Measurements from ENCODE around the gene CABP7.
"Not testable (repeated sequence)": the region's sequence is repeated elsewhere in the genome, so short reads cannot be mapped to it uniquely, and the experiment has no call there.

The CABP7 gene

GRCh38 chr22:29753808-29754657 lies 34.2 kb downstream of the CABP7 start:
- Histone ChIP-seq H3K4me3 (no peak overlapping the region), H3K27ac (no peak overlapping the region)
- no peak for TF ChIP-seq CTCF (IDR thresholded peaks at IDR 0.05)
- no peak for DNase-seq (ENCODE audit: low spot score)

DNA sequence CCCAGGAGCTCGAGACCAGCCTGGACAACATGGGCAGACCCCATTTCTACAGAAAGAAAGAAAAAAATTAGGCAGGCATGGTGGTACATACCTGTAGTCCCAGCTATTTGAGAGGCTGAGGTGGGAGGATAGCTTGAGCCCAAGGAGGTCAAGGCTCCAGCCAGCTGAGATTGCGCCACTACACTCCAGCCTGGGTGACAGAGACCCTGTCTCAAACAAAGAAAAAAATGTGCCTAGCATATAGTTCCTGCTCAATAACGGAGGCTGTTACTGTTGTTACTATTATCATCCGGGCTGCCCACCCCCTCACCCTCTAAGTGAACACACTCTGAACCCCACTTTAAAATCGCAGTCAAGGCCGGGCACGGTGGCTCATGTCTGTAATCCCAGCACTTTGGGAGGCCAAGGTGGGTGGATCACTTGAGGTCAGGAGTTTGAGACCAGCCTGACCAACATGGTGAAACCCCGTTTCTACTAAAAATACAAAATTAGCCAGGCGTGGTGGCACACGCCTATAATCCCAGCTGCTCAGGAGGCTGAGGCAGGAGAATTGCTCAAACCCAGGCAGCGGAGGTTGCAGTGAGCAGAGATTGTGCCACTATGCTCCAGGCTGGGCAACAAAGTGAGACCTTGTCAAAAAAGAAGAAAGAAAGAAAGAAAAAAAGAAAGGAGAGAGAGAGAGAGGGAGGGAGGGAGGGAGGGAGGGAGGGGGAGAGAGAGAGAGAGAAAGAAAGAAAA lies 35.0 kb downstream of the CABP7 start:
- H3K4me3 ChIP-seq; DNase-seq (ENCODE audit: low spot score); H3K27ac ChIP-seq: not testable (repeated sequence)

DNA sequence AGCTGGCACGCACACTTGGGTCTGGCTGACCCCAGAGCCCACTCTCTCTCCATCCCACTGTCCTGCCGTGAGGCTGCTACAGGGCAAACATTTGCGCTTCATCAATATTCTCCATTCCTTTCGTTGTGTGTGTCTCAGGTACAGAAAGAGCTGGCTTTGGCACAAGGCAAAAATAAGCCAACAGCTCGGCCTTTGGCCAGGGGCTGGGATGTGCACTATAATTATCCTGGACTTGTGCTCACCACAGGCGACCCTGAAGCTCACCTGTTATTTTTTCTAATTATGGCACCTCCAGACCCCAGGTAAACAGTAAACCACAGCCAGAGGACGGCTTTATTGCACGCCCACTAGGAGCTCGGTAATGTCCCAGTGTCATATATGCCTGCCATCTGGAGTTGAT lies 36.1 kb downstream of the CABP7 start:
- no peak for DNase-seq (ENCODE audit: low spot score)
- TF ChIP-seq CTCF (IDR thresholded peaks at IDR 0.05), result no peak
- no peak overlapping the region for H3K27ac ChIP-seq

DNA sequence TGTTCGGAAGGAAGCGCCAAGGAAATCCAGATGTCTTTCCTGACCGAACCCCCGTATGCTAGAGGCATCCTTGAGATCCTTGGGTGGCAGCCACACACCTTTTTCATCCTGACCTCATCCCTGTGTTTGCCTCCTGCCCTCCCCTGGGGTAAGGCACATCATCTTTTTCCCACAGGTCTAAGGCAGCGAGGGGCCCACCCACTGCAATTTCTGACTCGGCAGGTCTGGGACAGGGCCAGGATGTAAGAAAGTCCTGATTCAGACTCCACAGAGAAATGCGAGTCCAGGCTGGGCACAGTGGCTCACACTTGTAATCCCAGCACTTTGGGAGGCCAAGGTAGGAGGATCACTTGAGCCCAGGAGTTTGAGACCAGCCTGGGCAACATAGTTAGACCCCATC lies 36.5 kb downstream of the CABP7 start:
- DNase-seq (ENCODE audit: low spot score), result no peak
- Histone ChIP-seq H3K27ac (no peak overlapping the region), H3K4me3 (no peak overlapping the region)
- no peak for TF ChIP-seq CTCF (IDR thresholded peaks at IDR 0.05)

More for the DNA sequence above, 36.1 kb downstream of the CABP7 start:
- H3K4me3 ChIP-seq, result no peak overlapping the region

- Histone ChIP-seq H3K4me3 (no peak overlapping the region), H3K27ac (no peak overlapping the region)
- TF ChIP-seq CTCF (IDR thresholded peaks at IDR 0.05), result no peak
- no peak for DNase-seq (ENCODE audit: low spot score)
These were observed 37.3 kb downstream of the CABP7 start for GRCh38 chr22:29757096-29757495.

GRCh38 chr22:29758068-29758622 lies 38.3 kb downstream of the CABP7 start:
- H3K4me3 ChIP-seq, result no peak overlapping the region
- TF ChIP-seq CTCF (IDR thresholded peaks at IDR 0.05), result no peak
- no peak overlapping the region for H3K27ac ChIP-seq
- DNase-seq (ENCODE audit: low spot score), result no peak

- no peak for DNase-seq (ENCODE audit: low spot score)
- TF ChIP-seq CTCF (IDR thresholded peaks at IDR 0.05), result no peak
- no peak overlapping the region for H3K27ac ChIP-seq
These were observed 39.2 kb downstream of the CABP7 start for GRCh38 chr22:29758959-29759358.

More at GRCh38 chr22:29758959-29759358, 39.2 kb downstream of the CABP7 start:
- H3K4me3 ChIP-seq, result no peak overlapping the region
